Activated T-helper 1 cell treated with Interleukin-2 at 50 U/mL for 16 hours (primary cell): ENCODE results near the gene FMN1.

Experiments
- DNase-seq: peaks from one replicate; pipeline ENCODE4 v3.0.0-alpha.2; 2020; ENCODE audit warnings: low read depth

Gene FMN1

GRCh38 chr15:32723171-32723948 is 471.2 kb downstream of the FMN1 start:
- no peak for DNase-seq

GRCh38 chr15:32722136-32722535 is 472.4 kb downstream of the FMN1 start:
- no peak for DNase-seq

- no peak for DNase-seq
Measured at GRCh38 chr15:32721596-32721995, 472.9 kb downstream of the FMN1 start.

GRCh38 chr15:32718821-32719716 is 475.4 kb downstream of the FMN1 start:
- DNase-seq = no peak

- no peak for DNase-seq
Measured at GRCh38 chr15:32718227-32718820, 476.2 kb downstream of the FMN1 start.

GRCh38 chr15:32717426-32718226 is 476.9 kb downstream of the FMN1 start, which contains the start of gene GREM1:
Gene GREM1 (plus strand): TSS chr15:32718004. CDS start chr15:32730691, 12,687 bp downstream.
- DNase-seq = no peak

- no peak for DNase-seq
Measured at GRCh38 chr15:32716915-32717425, 477.5 kb downstream of the FMN1 start.

GRCh38 chr15:32716216-32716914 is 478.1 kb downstream of the FMN1 start:
- DNase-seq = no peak
